IPS-20b (cell line): ENCODE data around the gene PRICKLE4.
"Not testable (repeated sequence)": the region's sequence is repeated elsewhere in the genome, so short reads cannot be mapped to it uniquely, and the experiment has no call there.

ENCODE experiments used
- H3K27ac ChIP-seq: one replicate; pipeline ENCODE4 v1.5.1; 2013; ENCODE audit warnings: low read length
- H3K27me3 ChIP-seq: 2 replicates; pipeline ENCODE4 v1.6.1; 2013; ENCODE audit warnings: mild to moderate bottlenecking, low read length, inconsistent platforms; ENCODE audit not compliant: insufficient read depth
- H3K36me3 ChIP-seq: 2 replicates; pipeline ENCODE4 v1.6.1; 2013; ENCODE audit warnings: low read depth, mild to moderate bottlenecking, inconsistent platforms, low read length, moderate library complexity; ENCODE audit not compliant: insufficient read depth
- H3K4me1 ChIP-seq: 2 replicates; pipeline ENCODE4 v1.6.1; 2013; ENCODE audit warnings: mild to moderate bottlenecking, control low read depth, inconsistent platforms, low read length, moderate library complexity; ENCODE audit not compliant: insufficient read depth
- H3K4me3 ChIP-seq: 2 replicates; pipeline ENCODE4 v1.5.1; 2013; ENCODE audit warnings: mild to moderate bottlenecking, low read length, inconsistent platforms
- H3K9ac ChIP-seq: 2 replicates; pipeline ENCODE4 v1.6.1; 2013; ENCODE audit warnings: low read depth, mild to moderate bottlenecking, inconsistent platforms, low read length, moderate library complexity
- H3K9me3 ChIP-seq: 2 replicates; pipeline ENCODE4 v1.6.1; 2013; ENCODE audit warnings: mild to moderate bottlenecking, low read depth, low read length, inconsistent platforms; ENCODE audit not compliant: insufficient read depth

PRICKLE4 gene

GRCh38 chr6:41748542-41748941 lies 32.0 kb upstream of the PRICKLE4 start:
- Histone ChIP-seq H3K4me1 (no peaks in the 10 kb centered on the region), H3K27ac (no peak overlapping the region), H3K9ac (no peak overlapping the region), H3K9me3 (no peaks in the 10 kb centered on the region), H3K36me3 (no peaks in the 10 kb centered on the region), H3K27me3 (no peaks in the 10 kb centered on the region), H3K4me3 (no peak overlapping the region)

GRCh38 chr6:41750374-41750773 lies 30.2 kb upstream of the PRICKLE4 start:
- Histone ChIP-seq H3K9me3 (no peaks in the 10 kb centered on the region), H3K36me3 (no peaks in the 10 kb centered on the region), H3K4me1 (no peaks in the 10 kb centered on the region), H3K27me3 (no peaks in the 10 kb centered on the region), H3K4me3 (no peak overlapping the region), H3K9ac (no peak overlapping the region), H3K27ac (no peak overlapping the region)

DNA sequence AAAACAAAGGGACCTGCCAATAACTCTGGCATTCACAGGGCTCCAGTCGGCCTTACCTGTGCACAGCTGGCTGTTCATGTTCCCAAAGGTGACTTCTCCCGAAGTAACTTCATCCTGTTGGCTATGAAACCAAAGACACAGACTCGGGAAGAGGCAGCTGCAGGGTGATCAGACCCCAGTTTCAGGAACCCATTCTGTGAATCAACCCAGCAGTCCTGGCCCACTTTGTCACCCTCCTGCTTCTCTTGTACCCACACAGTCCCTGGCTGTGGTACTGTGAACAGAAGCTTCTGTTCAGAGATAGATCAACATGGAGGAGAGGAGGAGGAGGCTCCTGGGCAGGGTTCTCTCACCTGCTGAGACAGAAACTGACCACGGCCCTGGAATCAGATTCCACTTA lies 24.7 kb upstream of the PRICKLE4 start:
- H3K36me3 ChIP-seq: no peaks in the 10 kb centered on the region
- no peaks in the 10 kb centered on the region; the same call in 1 of the 2 replicates for H3K27me3 ChIP-seq
- H3K4me3 ChIP-seq: no peak overlapping the region
- no peak overlapping the region for H3K9ac ChIP-seq
- peaks cover 2% of the 10 kb centered on the region; the same call in 1 of the 2 replicates for H3K4me1 ChIP-seq
- H3K27ac ChIP-seq: no peak overlapping the region
- no peaks in the 10 kb centered on the region for H3K9me3 ChIP-seq

DNA sequence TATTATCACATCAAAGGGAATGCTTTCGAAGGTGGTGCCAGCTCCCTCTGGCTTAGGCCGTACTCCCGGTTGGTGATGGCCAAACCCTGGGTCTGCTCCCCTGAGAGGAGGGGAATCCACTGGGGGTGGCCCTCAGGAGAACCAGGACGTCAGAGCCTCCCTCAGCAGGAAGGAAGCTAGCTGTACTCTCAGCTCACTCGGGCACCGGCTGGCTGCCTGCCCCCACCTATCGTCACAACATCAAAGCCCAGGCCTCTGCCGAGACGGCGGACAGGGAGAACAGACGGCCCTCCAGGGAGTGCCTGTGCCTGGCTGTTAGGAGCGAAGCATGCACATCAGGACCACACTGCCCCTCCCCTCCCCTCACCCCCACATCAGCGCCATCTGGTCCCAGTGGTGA lies 24.2 kb upstream of the PRICKLE4 start:
- H3K27me3 ChIP-seq: no peaks in the 10 kb centered on the region; the same call in 1 of the 2 replicates
- H3K9me3 ChIP-seq: no peaks in the 10 kb centered on the region
- H3K27ac ChIP-seq: no peak overlapping the region
- H3K4me1 ChIP-seq: peaks cover 2% of the 10 kb centered on the region; the same call in 1 of the 2 replicates
- no peaks in the 10 kb centered on the region for H3K36me3 ChIP-seq
- no peak overlapping the region for H3K4me3 ChIP-seq
- H3K9ac ChIP-seq: no peak overlapping the region

DNA sequence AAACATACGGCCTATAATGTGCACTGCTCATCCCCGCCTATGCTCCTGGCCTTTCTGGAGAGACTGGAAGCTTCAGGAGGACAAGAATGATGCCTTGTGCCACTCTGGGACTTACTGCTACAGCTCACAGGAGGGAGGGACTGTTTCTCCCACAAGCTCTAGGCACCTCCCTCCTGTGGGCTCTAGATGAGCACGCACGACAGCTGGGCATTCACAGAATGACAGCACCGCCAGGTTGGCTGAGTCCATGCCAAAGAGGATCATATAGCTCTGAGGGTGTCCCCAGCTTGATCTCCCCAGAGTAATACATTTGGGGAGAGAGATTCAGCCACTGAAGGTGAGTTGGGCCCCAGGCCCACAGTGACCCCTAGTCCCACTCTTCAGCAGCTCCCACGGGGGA lies 23.3 kb upstream of the PRICKLE4 start:
- Histone ChIP-seq H3K27me3 (no peaks in the 10 kb centered on the region; the same call in 1 of the 2 replicates), H3K36me3 (no peaks in the 10 kb centered on the region), H3K27ac (no peak overlapping the region), H3K4me3 (no peak overlapping the region), H3K9ac (no peak overlapping the region), H3K9me3 (no peaks in the 10 kb centered on the region), H3K4me1 (peaks cover 2% of the 10 kb centered on the region; the same call in 1 of the 2 replicates)

DNA sequence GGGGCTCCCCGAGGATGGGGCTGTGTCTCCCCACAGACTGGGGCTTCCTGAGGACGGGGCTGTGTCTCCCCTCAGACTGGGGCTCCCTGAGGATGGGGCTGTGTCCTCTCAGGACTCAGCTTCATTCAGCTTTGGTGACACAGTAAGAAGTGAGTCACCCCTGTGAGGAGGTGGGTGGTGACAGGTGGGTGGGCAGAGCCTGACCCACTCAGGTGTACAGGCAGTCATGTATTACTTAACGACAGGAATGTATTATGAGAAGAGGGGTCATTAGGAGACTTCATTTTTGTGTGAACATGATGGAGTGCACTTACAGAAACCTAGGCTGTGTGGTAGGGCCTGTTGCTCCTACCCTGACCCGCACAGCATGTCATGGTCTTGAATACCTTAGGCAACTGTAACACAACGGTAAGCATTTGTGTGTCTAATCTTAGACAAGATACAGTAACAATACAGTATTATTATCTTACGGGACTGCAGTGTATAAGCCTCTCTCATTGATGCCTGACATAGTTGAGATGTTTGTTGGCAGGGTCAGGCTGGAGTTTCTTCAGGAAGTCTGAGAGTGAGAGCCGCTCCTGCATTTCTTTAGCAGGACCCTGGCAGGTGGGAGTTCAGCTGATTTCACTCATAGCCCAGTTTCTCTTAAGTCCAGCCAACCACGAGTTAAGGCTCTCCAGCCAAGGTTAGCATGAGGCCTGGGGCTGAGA lies 22.5 kb upstream of the PRICKLE4 start:
- no peak overlapping the region for H3K4me3 ChIP-seq
- no peaks in the 10 kb centered on the region for H3K9me3 ChIP-seq
- H3K36me3 ChIP-seq: no peaks in the 10 kb centered on the region
- no peak overlapping the region for H3K9ac ChIP-seq
- peaks cover 2% of the 10 kb centered on the region; the same call in 1 of the 2 replicates for H3K4me1 ChIP-seq
- no peak overlapping the region for H3K27ac ChIP-seq
- H3K27me3 ChIP-seq: no peaks in the 10 kb centered on the region; the same call in 1 of the 2 replicates

GRCh38 chr6:41758641-41759035 lies 21.9 kb upstream of the PRICKLE4 start:
- Histone ChIP-seq H3K27me3 (no peaks in the 10 kb centered on the region; the same call in 1 of the 2 replicates), H3K9me3 (no peaks in the 10 kb centered on the region), H3K27ac (no peak overlapping the region), H3K36me3 (no peaks in the 10 kb centered on the region), H3K4me1 (peaks cover 2% of the 10 kb centered on the region; the same call in 1 of the 2 replicates), H3K9ac (no peak overlapping the region), H3K4me3 (no peak overlapping the region)

GRCh38 chr6:41759106-41759904 lies 21.3 kb upstream of the PRICKLE4 start:
- Histone ChIP-seq H3K9me3 (no peaks in the 10 kb centered on the region), H3K9ac (no peak overlapping the region), H3K27ac (no peak overlapping the region), H3K27me3 (no peaks in the 10 kb centered on the region; the same call in 1 of the 2 replicates), H3K36me3 (no peaks in the 10 kb centered on the region), H3K4me3 (no peak overlapping the region), H3K4me1 (peaks cover 2% of the 10 kb centered on the region; the same call in 1 of the 2 replicates)

GRCh38 chr6:41759905-41760579 lies 20.5 kb upstream of the PRICKLE4 start:
- no peak overlapping the region for H3K9ac ChIP-seq

GRCh38 chr6:41763470-41763869 lies 17.1 kb upstream of the PRICKLE4 start:
- H3K4me3 ChIP-seq: no peak overlapping the region
- no peak overlapping the region for H3K9ac ChIP-seq
- no peaks in the 10 kb centered on the region for H3K36me3 ChIP-seq
- H3K4me1 ChIP-seq: no peaks in the 10 kb centered on the region
- no peaks in the 10 kb centered on the region for H3K9me3 ChIP-seq
- H3K27me3 ChIP-seq: no peaks in the 10 kb centered on the region
- no peak overlapping the region for H3K27ac ChIP-seq

More at GRCh38 chr6:41759905-41760579, 20.5 kb upstream of the PRICKLE4 start:
- no peaks in the 10 kb centered on the region; the same call in 1 of the 2 replicates for H3K27me3 ChIP-seq
- no peaks in the 10 kb centered on the region for H3K36me3 ChIP-seq
- peaks cover 2% of the 10 kb centered on the region; the same call in 1 of the 2 replicates for H3K4me1 ChIP-seq
- H3K4me3 ChIP-seq: no peak overlapping the region
- H3K27ac ChIP-seq: no peak overlapping the region
- no peaks in the 10 kb centered on the region for H3K9me3 ChIP-seq

GRCh38 chr6:41766043-41766664 lies 14.4 kb upstream of the PRICKLE4 start:
- H3K4me3 ChIP-seq, H3K27ac ChIP-seq, H3K9ac ChIP-seq, H3K36me3 ChIP-seq, H3K27me3 ChIP-seq, H3K4me1 ChIP-seq, H3K9me3 ChIP-seq: not testable (repeated sequence)
